A549 (cell line): ENCODE measurements around the gene RHO. TPM values are rescaled to one million over a fixed set of nuclear protein-coding genes. Genes with fewer than 3 reads are reported as not detected.

Experiments used
- ATAC-seq, 2 experiments: fragments of 200-7000 bp in 1 of 2; fragments of >200 bp in 1 of 2; cut with Nextera tagmentation in 1 of 2; cut with Tn5 transposase in 1 of 2; 3 replicates each; pipeline versions ENCODE4 v1.8.0 to v1.9.1; 2018 to 2020; ENCODE audit warnings: mild to moderate bottlenecking in 1 of 2, moderate library complexity in 1 of 2
- CTCF ChIA-PET: fragments of 300-600 bp; sonication (Branson Sonifier 250); formaldehyde crosslinking; extraction: SDS; loops from one replicate; lab custom pipeline; 2021; ENCODE audit warnings: antibody characterized with exemption, inconsistent platforms; lab: Yijun Ruan, JAX
- POLR2A ChIA-PET: fragments of 350-600 bp; formaldehyde crosslinking; extraction: SDS; loops from one replicate; lab custom pipeline; 2021; ENCODE audit warnings: antibody characterized with exemption, inconsistent platforms; lab: Yijun Ruan, JAX
- DNase-seq, 2 experiments: peaks; one replicate each; pipeline versions ENCODE4 v3.0.0 to v3.0.0-alpha.2; 2011 to 2016; ENCODE audit warnings: low read depth in 1 of 2, low spot score in 1 of 2
- FAIRE-seq: peaks from 2 replicates; lab custom pipeline; 2011; peaks lifted over from hg19 to GRCh38; lab: Jason Lieb, UNC
- H3K27ac ChIP-seq, 2 experiments: fragments of >200 bp; sonication (Bioruptor Twin); formaldehyde crosslinking; 3 replicates each; pipeline ENCODE4 v1.5.1; 2016 to 2017
- H3K4me1 ChIP-seq: fragments of >200 bp; sonication (Bioruptor Twin); formaldehyde crosslinking; 3 replicates; pipeline ENCODE4 v1.6.1; 2016
- H3K4me2 ChIP-seq: fragments of >200 bp; sonication (Bioruptor Twin); formaldehyde crosslinking; 3 replicates; pipeline ENCODE4 v1.6.1; 2016
- H3K4me3 ChIP-seq: fragments of >200 bp; sonication (Bioruptor Twin); formaldehyde crosslinking; 3 replicates; pipeline ENCODE4 v1.5.1; 2016
- H3K9me3 ChIP-seq: fragments of >200 bp; sonication (Bioruptor Twin); formaldehyde crosslinking; 3 replicates; pipeline ENCODE4 v1.6.1; 2016
- CTCF ChIP-seq: fragments of >200 bp; sonication (Bioruptor Twin); formaldehyde crosslinking; IDR thresholded peaks from 3 replicates; pipeline ENCODE4 v1.5.1; 2016
- FOXS1 ChIP-seq: fragments of 250-450 bp; sonication (Bioruptor Pico); IDR thresholded peaks from 2 replicates; pipeline ENCODE4 v1.5.0; 2020; ENCODE audit warnings: mild to moderate bottlenecking, moderate library complexity
- GATA3 ChIP-seq: IDR thresholded peaks from 2 replicates; pipeline ENCODE4 v1.6.1; 2012; ENCODE audit warnings: borderline replicate concordance
- HES2 ChIP-seq: fragments of >200 bp; sonication (Bioruptor Twin); formaldehyde crosslinking; IDR thresholded peaks from 2 replicates; pipeline ENCODE4 v1.6.1; 2016
- HOXB13 ChIP-seq: fragments of 250-450 bp; sonication (Bioruptor Pico); IDR thresholded peaks from 2 replicates; pipeline ENCODE4 v1.5.0; 2020; ENCODE audit warnings: low read depth, mild to moderate bottlenecking, moderate library complexity
- JUNB ChIP-seq: fragments of >200 bp; sonication (Bioruptor Twin); formaldehyde crosslinking; IDR thresholded peaks from 2 replicates; pipeline ENCODE4 v1.6.1; 2016
- KDM5A ChIP-seq: fragments of 200-600 bp; sonication (generic); IDR thresholded peaks from 2 replicates; pipeline ENCODE4 v1.6.1; 2016; ENCODE audit warnings: antibody characterized with exemption, mild to moderate bottlenecking
- MAFK ChIP-seq: fragments of 450-650 bp; IDR thresholded peaks from 2 replicates; pipeline ENCODE4 v1.6.1; 2014; ENCODE audit not compliant: partially characterized antibody
- MAZ ChIP-seq: fragments of 150-350 bp; IDR thresholded peaks from 2 replicates; pipeline ENCODE4 v1.6.1; 2014; ENCODE audit warnings: antibody characterized with exemption, low read depth, low read length, borderline replicate concordance
- PBX3 ChIP-seq: IDR thresholded peaks from 2 replicates; pipeline ENCODE4 v1.6.1; 2012
- SMC3 ChIP-seq: fragments of >200 bp; sonication (Bioruptor Twin); formaldehyde crosslinking; IDR thresholded peaks from 3 replicates; pipeline ENCODE4 v1.6.1; 2018; ENCODE audit warnings: inconsistent platforms
- SREBF2 ChIP-seq: fragments of 450-650 bp; IDR thresholded peaks from 2 replicates; pipeline ENCODE4 v1.6.1; 2014; ENCODE audit warnings: mild to moderate bottlenecking, moderate library complexity
- TFCP2L1 ChIP-seq: fragments of 250-450 bp; sonication (Bioruptor Pico); IDR thresholded peaks from 2 replicates; pipeline ENCODE4 v1.5.0; 2021; ENCODE audit warnings: mild to moderate bottlenecking
- TP53 ChIP-seq: fragments of 250-450 bp; sonication (Bioruptor Pico); IDR thresholded peaks from 2 replicates; pipeline ENCODE4 v1.5.0; 2021; ENCODE audit warnings: mild to moderate bottlenecking, moderate library complexity
- WGBS: methylation state at CpG from one replicate; pipeline ENCODE4 v1.1.6; 2017; ENCODE audit errors: missing lambda C conversion rate; 5-methylcytosine and 5-hydroxymethylcytosine counted together
- polyA plus RNA-seq, 4 experiments: library from polyadenylated mRNA; depleted of rRNA in 3 of 4; stranded (reverse); fragments of >200 nt; fragmentation: RNase III in 1 of 4; extraction: RNeasy Plus Mini Kit Qiagen cat#74134 plus additional on column Dnase treatment in 1 of 4; gene quantifications; 2 replicates in 3 of 4; 3 replicates in 1 of 4; pipeline ENCODE4 v1.2.3, GENCODE V29; 2011 to 2017

The RHO gene
- polyA plus RNA-seq, 2 of the 4 experiments (the other 2 are of a cell fraction), result 0.04 TPM; not detected in 1

GRCh38 chr3:129549006-129549800 is 20.8 kb downstream of the RHO start:
- WGBS, result 82% methylated on average over 16 of the region's 18 CpGs
- H3K27ac ChIP-seq, result peak overlapping the region; percentile 30 to 77; a peak in 3 of 6 replicates
- no peak for TF ChIP-seq HOXB13 (CRISPR knock-in tag)
- no peak for TF ChIP-seq MAZ
- ATAC-seq (peak; percentile 51 to 63; a peak in 3 of 6 replicates), FAIRE-seq (no peak), DNase-seq (peak in 1 of 2 experiments; percentile 24)
- CTCF ChIA-PET, result interaction anchor here (1.2 kb wide), 1 partner anchor 58 kb away, joined by 3 read pairs; no protein-coding TSS in a partner anchor
- H3K9me3 ChIP-seq, result no peaks in the 10 kb centered on the region
- POLR2A ChIA-PET, result no interaction called here
- H3K4me3 ChIP-seq, result no peak overlapping the region
- H3K4me1 ChIP-seq, result peaks cover 12% of the 10 kb centered on the region
- H3K4me2 ChIP-seq, result 0 out of 3 replicates have a peak overlapping the region, but pooled peaks have one; percentile 26

- H3K27ac ChIP-seq, result peak overlapping the region in 1 of 2 experiments; percentile 77; a peak in 3 of 6 replicates
- 89% methylated on average over 3 of the region's 3 CpGs for WGBS
- H3K4me1 ChIP-seq, result peaks cover 12% of the 10 kb centered on the region
- ChIA-PET POLR2A (no interaction called here), CTCF (interaction anchor here (0.6 to 1.2 kb wide), 2 partner anchors 59 to 275 kb away, joined by 3 read pairs; no protein-coding TSS in a partner anchor)
- no peaks in the 10 kb centered on the region for H3K9me3 ChIP-seq
- 0 out of 3 replicates have a peak overlapping the region, but pooled peaks have one; percentile 26 for H3K4me2 ChIP-seq
- ATAC-seq (no peak), FAIRE-seq (no peak), DNase-seq (no peak)
- TF ChIP-seq HES2 (no peak), PBX3 (no peak), GATA3 (no peak), SREBF2 (no peak), SMC3 (no peak), TP53 (CRISPR knock-in tag) (no peak), MAFK (no peak)
- H3K4me3 ChIP-seq, result no peak overlapping the region
Measured at GRCh38 chr3:129549805-129550204, 21.4 kb downstream of the RHO start.

GRCh38 chr3:129552287-129553050 is 24.0 kb downstream of the RHO start:
- ATAC-seq (no peak; a peak in 1 of 6 replicates), FAIRE-seq (no peak), DNase-seq (no peak)
- POLR2A ChIA-PET, result no interaction called here
- Histone ChIP-seq H3K4me3 (no peak overlapping the region), H3K4me1 (peaks cover 12% of the 10 kb centered on the region), H3K27ac (peak overlapping the region in 1 of 2 experiments; percentile 10; a peak in 1 of 6 replicates), H3K9me3 (no peaks in the 10 kb centered on the region), H3K4me2 (no peak overlapping the region)
- CTCF ChIA-PET, result interaction anchor here (0.9 to 1.6 kb wide), 2 partner anchors 14 to 62 kb away, joined by 3 read pairs; no protein-coding TSS in a partner anchor
- TF ChIP-seq MAFK (no peak), TFCP2L1 (CRISPR knock-in tag) (no peak), FOXS1 (CRISPR knock-in tag) (no peak), JUNB (no peak), SREBF2 (no peak), KDM5A (no peak), TP53 (CRISPR knock-in tag) (no peak), CTCF (no peak)
- WGBS, result 89% methylated on average over 10 of the region's 10 CpGs
